ENCODE measurements around the gene OR6C68.

The OR6C68 gene

GRCh38 chr12:55495490-55495889, 3.3 kb downstream of the OR6C68 start:
- ChIA-PET POLR2A (no interaction called here), CTCF (no interaction called here)
- H3K36me3 ChIP-seq (ENCODE audit: control insufficient read depth in 2 of 2, insufficient read depth in 1 of 2, low read length in 2 of 2), result no peaks in the 10 kb centered on the region
- H3K4me1 ChIP-seq (ENCODE audit: control insufficient read depth, insufficient read depth, low read length), result no peaks in the 10 kb centered on the region
- no peak for TF ChIP-seq ZNF302 (tag by site-specific recombination; IDR thresholded peaks at IDR 0.05; ENCODE audit: low read depth)
- TF ChIP-seq, protein P1, sequence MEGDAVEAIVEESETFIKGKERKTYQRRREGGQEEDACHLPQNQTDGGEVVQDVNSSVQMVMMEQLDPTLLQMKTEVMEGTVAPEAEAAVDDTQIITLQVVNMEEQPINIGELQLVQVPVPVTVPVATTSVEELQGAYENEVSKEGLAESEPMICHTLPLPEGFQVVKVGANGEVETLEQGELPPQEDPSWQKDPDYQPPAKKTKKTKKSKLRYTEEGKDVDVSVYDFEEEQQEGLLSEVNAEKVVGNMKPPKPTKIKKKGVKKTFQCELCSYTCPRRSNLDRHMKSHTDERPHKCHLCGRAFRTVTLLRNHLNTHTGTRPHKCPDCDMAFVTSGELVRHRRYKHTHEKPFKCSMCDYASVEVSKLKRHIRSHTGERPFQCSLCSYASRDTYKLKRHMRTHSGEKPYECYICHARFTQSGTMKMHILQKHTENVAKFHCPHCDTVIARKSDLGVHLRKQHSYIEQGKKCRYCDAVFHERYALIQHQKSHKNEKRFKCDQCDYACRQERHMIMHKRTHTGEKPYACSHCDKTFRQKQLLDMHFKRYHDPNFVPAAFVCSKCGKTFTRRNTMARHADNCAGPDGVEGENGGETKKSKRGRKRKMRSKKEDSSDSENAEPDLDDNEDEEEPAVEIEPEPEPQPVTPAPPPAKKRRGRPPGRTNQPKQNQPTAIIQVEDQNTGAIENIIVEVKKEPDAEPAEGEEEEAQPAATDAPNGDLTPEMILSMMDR (tag by site-specific recombination; IDR thresholded peaks at IDR 0.05), result no peak
- TF ChIP-seq ZBTB20 (tag by site-specific recombination; IDR thresholded peaks at IDR 0.05), result no peak
- TF ChIP-seq ZNF366 (tag by site-specific recombination; conservative IDR thresholded peaks at IDR 0.05), result no peak
- no peak for TF ChIP-seq WT1 (tag by site-specific recombination; IDR thresholded peaks at IDR 0.05)
- TF ChIP-seq PATZ1 (tag by site-specific recombination; IDR thresholded peaks at IDR 0.05), result no peak
- TF ChIP-seq ATF2 (tag by site-specific recombination; IDR thresholded peaks at IDR 0.05; ENCODE audit: low read depth), result no peak
- TF ChIP-seq ZNF785 (tag by site-specific recombination; IDR thresholded peaks at IDR 0.05), result no peak
- H3K27ac ChIP-seq (ENCODE audit: extremely low read depth, low read depth, low read length), result no peak overlapping the region
- H3K9me3 ChIP-seq (ENCODE audit: control insufficient read depth, insufficient read depth, low read depth, low read length), result no peaks in the 10 kb centered on the region
- no peak overlapping the region for H3K4me3 ChIP-seq (ENCODE audit: low read depth, low read length)

GRCh38 chr12:55499231-55499630, 7.1 kb downstream of the OR6C68 start:
- Histone ChIP-seq H3K4me3 (ENCODE audit: low read depth, low read length) (no peak overlapping the region), H3K36me3 (ENCODE audit: control insufficient read depth in 2 of 2, insufficient read depth in 1 of 2, low read length in 2 of 2) (no peaks in the 10 kb centered on the region), H3K4me1 (ENCODE audit: control insufficient read depth, insufficient read depth, low read length) (no peaks in the 10 kb centered on the region), H3K9me3 (ENCODE audit: control insufficient read depth, insufficient read depth, low read depth, low read length) (no peaks in the 10 kb centered on the region), H3K27ac (ENCODE audit: extremely low read depth, low read depth, low read length) (no peak overlapping the region)
- CTCF ChIA-PET, result no interaction called here
- POLR2A ChIA-PET, result no interaction called here
- TF ChIP-seq ZNF692 (tag by site-specific recombination; IDR thresholded peaks at IDR 0.05) (no peak), TRIM28 (IDR thresholded peaks at IDR 0.05; ENCODE audit: borderline replicate concordance, low read length) (no peak), ZEB2 (tag by site-specific recombination; IDR thresholded peaks at IDR 0.05) (no peak), ZNF645 (tag by site-specific recombination; IDR thresholded peaks at IDR 0.05) (no peak), ZNF398 (tag by site-specific recombination; IDR thresholded peaks at IDR 0.05) (no peak), ZNF837 (tag by site-specific recombination; IDR thresholded peaks at IDR 0.05) (no peak), YY1 (tag by site-specific recombination; IDR thresholded peaks at IDR 0.05) (no peak), ZIC2 (tag by site-specific recombination; IDR thresholded peaks at IDR 0.05) (no peak), KLF1 (tag by site-specific recombination; IDR thresholded peaks at IDR 0.05) (no peak), ZBTB49 (tag by site-specific recombination; IDR thresholded peaks at IDR 0.05; ENCODE audit: low read depth) (no peak), INSM2 (tag by site-specific recombination; IDR thresholded peaks at IDR 0.05) (no peak)
- TF ChIP-seq, protein P2, sequence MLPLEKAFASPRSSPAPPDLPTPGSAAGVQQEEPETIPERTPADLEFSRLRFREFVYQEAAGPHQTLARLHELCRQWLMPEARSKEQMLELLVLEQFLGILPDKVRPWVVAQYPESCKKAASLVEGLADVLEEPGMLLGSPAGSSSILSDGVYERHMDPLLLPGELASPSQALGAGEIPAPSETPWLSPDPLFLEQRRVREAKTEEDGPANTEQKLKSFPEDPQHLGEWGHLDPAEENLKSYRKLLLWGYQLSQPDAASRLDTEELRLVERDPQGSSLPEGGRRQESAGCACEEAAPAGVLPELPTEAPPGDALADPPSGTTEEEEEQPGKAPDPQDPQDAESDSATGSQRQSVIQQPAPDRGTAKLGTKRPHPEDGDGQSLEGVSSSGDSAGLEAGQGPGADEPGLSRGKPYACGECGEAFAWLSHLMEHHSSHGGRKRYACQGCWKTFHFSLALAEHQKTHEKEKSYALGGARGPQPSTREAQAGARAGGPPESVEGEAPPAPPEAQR (tag by site-specific recombination; IDR thresholded peaks at IDR 0.05), result no peak
